Parathyroid adenoma (tissue), 2 donors: ENCODE measurements around the gene DIP2C.
"Not testable (repeated sequence)": the region's sequence is repeated elsewhere in the genome, so short reads cannot be mapped to it uniquely, and the experiment has no call there.

ENCODE experiments used
- H2AFZ ChIP-seq: fragments of 300-600 bp; sonication (generic); one replicate; pipeline ENCODE4 v1.7.0; 2017; ENCODE audit warnings: antibody characterized with exemption, mild to moderate bottlenecking
- H3K27ac ChIP-seq: fragments of 300-600 bp; sonication (generic); one replicate; pipeline ENCODE4 v1.7.0; 2017
- H3K27me3 ChIP-seq: fragments of 300-600 bp; sonication (generic); one replicate; pipeline ENCODE4 v1.7.0; 2017; ENCODE audit warnings: low read length; ENCODE audit not compliant: control insufficient read depth, insufficient read depth
- H3K36me3 ChIP-seq: fragments of 300-600 bp; sonication (generic); one replicate; pipeline ENCODE4 v1.7.0; 2017; ENCODE audit warnings: low read length; ENCODE audit not compliant: control insufficient read depth, insufficient read depth
- H3K4me1 ChIP-seq: fragments of 300-600 bp; sonication (generic); one replicate; pipeline ENCODE4 v1.7.0; 2017; ENCODE audit warnings: control low read depth
- H3K4me2 ChIP-seq: fragments of 300-600 bp; sonication (generic); one replicate; pipeline ENCODE4 v1.7.0; 2017; ENCODE audit warnings: low read length
- H3K4me3 ChIP-seq: fragments of 300-600 bp; sonication (generic); one replicate; pipeline ENCODE4 v1.7.0; 2017; ENCODE audit warnings: low read depth, low read length
- H3K79me2 ChIP-seq: fragments of 300-600 bp; sonication (generic); one replicate; pipeline ENCODE4 v1.7.0; 2017; ENCODE audit warnings: control low read depth
- H3K9ac ChIP-seq: fragments of 300-600 bp; sonication (generic); one replicate; pipeline ENCODE4 v1.7.0; 2017; ENCODE audit warnings: mild to moderate bottlenecking
- H3K9me3 ChIP-seq: fragments of 300-600 bp; sonication (generic); one replicate; pipeline ENCODE4 v1.7.0; 2017; ENCODE audit warnings: low read length; ENCODE audit not compliant: control insufficient read depth
- CTCF ChIP-seq: fragments of 300-600 bp; sonication (generic); IDR thresholded peaks from one replicate; pipeline ENCODE4 v1.7.0; 2017; ENCODE audit warnings: antibody characterized with exemption, mild to moderate bottlenecking
- donor health status: primary hyperparathyroidism.

Gene DIP2C

GRCh38 chr10:481628-482027 is 207.8 kb downstream of the DIP2C start:
- Histone ChIP-seq H3K4me1 (no peaks in the 10 kb centered on the region), H3K9ac (no peak overlapping the region), H3K4me3 (no peak overlapping the region)

GRCh38 chr10:480928-481552 is 208.4 kb downstream of the DIP2C start:
- TF ChIP-seq CTCF: no peak
- H3K79me2 ChIP-seq: peaks cover 10% of the 10 kb centered on the region
- no peak overlapping the region for H2AFZ ChIP-seq
- H3K4me2 ChIP-seq: no peak overlapping the region
- H3K27me3 ChIP-seq: no peaks in the 10 kb centered on the region
- no peak overlapping the region for H3K4me3 ChIP-seq
- no peaks in the 10 kb centered on the region for H3K4me1 ChIP-seq
- H3K27ac ChIP-seq: no peak overlapping the region
- H3K9ac ChIP-seq: no peak overlapping the region
- H3K36me3 ChIP-seq: no peaks in the 10 kb centered on the region
- H3K9me3 ChIP-seq: no peaks in the 10 kb centered on the region

More at GRCh38 chr10:481628-482027, 207.8 kb downstream of the DIP2C start:
- Histone ChIP-seq H2AFZ (no peak overlapping the region), H3K4me2 (no peak overlapping the region), H3K36me3 (no peaks in the 10 kb centered on the region), H3K79me2 (peaks cover 10% of the 10 kb centered on the region), H3K27ac (no peak overlapping the region), H3K9me3 (no peaks in the 10 kb centered on the region), H3K27me3 (no peaks in the 10 kb centered on the region)
- TF ChIP-seq CTCF: no peak

- H3K79me2 ChIP-seq: peaks cover 10% of the 10 kb centered on the region
- no peak overlapping the region for H2AFZ ChIP-seq
- no peaks in the 10 kb centered on the region for H3K27me3 ChIP-seq
- H3K36me3 ChIP-seq: no peaks in the 10 kb centered on the region
- no peak for TF ChIP-seq CTCF
- no peak overlapping the region for H3K4me2 ChIP-seq
- H3K27ac ChIP-seq: no peak overlapping the region
- no peak overlapping the region for H3K4me3 ChIP-seq
- H3K9me3 ChIP-seq: no peaks in the 10 kb centered on the region
- H3K9ac ChIP-seq: no peak overlapping the region
- H3K4me1 ChIP-seq: no peaks in the 10 kb centered on the region
Observed at GRCh38 chr10:480498-480927, 209.0 kb downstream of the DIP2C start.

GRCh38 chr10:479706-480497 is 209.6 kb downstream of the DIP2C start:
- H2AFZ ChIP-seq, H3K27me3 ChIP-seq, H3K9ac ChIP-seq, H3K4me1 ChIP-seq, H3K4me3 ChIP-seq, H3K4me2 ChIP-seq, H3K9me3 ChIP-seq, H3K27ac ChIP-seq, H3K36me3 ChIP-seq: not testable (repeated sequence)
- peaks cover 10% of the 10 kb centered on the region for H3K79me2 ChIP-seq

- H3K27me3 ChIP-seq: no peaks in the 10 kb centered on the region
- no peak overlapping the region for H3K9ac ChIP-seq
- H3K36me3 ChIP-seq: no peaks in the 10 kb centered on the region
- no peak for TF ChIP-seq CTCF
- H3K9me3 ChIP-seq: no peaks in the 10 kb centered on the region
- H3K79me2 ChIP-seq: peaks cover 10% of the 10 kb centered on the region
- H3K4me1 ChIP-seq: no peaks in the 10 kb centered on the region
- no peak overlapping the region for H3K27ac ChIP-seq
- H3K4me3 ChIP-seq: no peak overlapping the region
- H3K4me2 ChIP-seq: no peak overlapping the region
- H2AFZ ChIP-seq: no peak overlapping the region
Observed at GRCh38 chr10:478471-479245, 210.8 kb downstream of the DIP2C start.
